ENCODE data around the gene LIPC.

The LIPC gene

GRCh38 chr15:58431221-58432149 is at the start of gene LIPC:
Gene LIPC (plus strand): TSS chr15:58431991. CDS start chr15:58432033, 42 bp downstream.
- no peak within 1 kb of the TSS for H3K4me3 ChIP-seq (ENCODE audit: low read depth, low read length)

DNA sequence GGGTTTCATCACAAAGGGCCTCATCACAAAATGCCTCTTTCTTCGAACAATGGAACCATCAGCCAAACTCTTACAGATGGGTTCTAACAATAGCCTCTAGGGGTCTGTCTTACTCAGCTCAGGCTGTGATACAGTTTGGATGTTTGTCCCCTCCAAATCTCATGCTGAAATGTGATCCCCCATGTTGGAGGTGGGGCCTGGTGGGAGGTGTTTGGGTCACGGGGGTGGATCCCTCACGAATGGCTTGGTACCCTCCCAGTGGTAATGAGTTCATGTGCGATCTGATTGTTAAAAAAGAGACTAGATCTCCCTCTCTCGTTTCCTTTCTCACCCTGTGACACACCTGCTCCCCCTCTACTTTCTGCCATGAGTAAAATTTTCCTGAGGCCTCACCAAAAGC is 47.9 kb upstream of the LIPC start:
- TF ChIP-seq, protein P1, sequence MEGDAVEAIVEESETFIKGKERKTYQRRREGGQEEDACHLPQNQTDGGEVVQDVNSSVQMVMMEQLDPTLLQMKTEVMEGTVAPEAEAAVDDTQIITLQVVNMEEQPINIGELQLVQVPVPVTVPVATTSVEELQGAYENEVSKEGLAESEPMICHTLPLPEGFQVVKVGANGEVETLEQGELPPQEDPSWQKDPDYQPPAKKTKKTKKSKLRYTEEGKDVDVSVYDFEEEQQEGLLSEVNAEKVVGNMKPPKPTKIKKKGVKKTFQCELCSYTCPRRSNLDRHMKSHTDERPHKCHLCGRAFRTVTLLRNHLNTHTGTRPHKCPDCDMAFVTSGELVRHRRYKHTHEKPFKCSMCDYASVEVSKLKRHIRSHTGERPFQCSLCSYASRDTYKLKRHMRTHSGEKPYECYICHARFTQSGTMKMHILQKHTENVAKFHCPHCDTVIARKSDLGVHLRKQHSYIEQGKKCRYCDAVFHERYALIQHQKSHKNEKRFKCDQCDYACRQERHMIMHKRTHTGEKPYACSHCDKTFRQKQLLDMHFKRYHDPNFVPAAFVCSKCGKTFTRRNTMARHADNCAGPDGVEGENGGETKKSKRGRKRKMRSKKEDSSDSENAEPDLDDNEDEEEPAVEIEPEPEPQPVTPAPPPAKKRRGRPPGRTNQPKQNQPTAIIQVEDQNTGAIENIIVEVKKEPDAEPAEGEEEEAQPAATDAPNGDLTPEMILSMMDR (IDR thresholded peaks at IDR 0.05; ENCODE audit: borderline replicate concordance, insufficient read depth, low read depth, low read length) = no peak
- no peak overlapping the region for H3K4me3 ChIP-seq (ENCODE audit: low read depth, low read length)

More at GRCh38 chr15:58431221-58432149, at the start of gene LIPC:
- TF ChIP-seq, protein P1 (IDR thresholded peaks at IDR 0.05; ENCODE audit: borderline replicate concordance, insufficient read depth, low read depth, low read length) = no peak

GRCh38 chr15:58384667-58385066 is 47.1 kb upstream of the LIPC start:
- TF ChIP-seq, protein P1 (IDR thresholded peaks at IDR 0.05; ENCODE audit: borderline replicate concordance, insufficient read depth, low read depth, low read length) = no peak
- H3K4me3 ChIP-seq (ENCODE audit: low read depth, low read length) = no peak overlapping the region

DNA sequence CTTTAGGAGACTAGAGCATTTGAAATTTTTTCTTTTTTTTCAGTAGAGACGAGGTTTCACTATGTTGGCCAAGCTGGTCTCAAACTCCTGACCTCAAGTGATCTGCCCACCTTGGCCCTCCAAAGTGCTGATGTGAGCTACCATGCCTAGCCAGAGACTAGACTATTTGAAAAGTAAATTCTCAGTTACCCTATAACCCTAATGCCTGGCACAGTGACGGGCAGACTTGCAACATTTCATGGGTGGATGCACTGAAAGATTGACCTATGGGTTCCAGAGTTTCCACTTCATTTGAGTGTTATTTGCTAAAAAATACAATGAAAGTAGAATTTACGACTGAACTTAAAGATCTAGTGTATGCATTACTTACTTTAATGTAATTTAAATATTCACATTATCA is 45.7 kb upstream of the LIPC start:
- H3K4me3 ChIP-seq (ENCODE audit: low read depth, low read length) = no peak overlapping the region
- TF ChIP-seq, protein P1 (IDR thresholded peaks at IDR 0.05; ENCODE audit: borderline replicate concordance, insufficient read depth, low read depth, low read length) = no peak

DNA sequence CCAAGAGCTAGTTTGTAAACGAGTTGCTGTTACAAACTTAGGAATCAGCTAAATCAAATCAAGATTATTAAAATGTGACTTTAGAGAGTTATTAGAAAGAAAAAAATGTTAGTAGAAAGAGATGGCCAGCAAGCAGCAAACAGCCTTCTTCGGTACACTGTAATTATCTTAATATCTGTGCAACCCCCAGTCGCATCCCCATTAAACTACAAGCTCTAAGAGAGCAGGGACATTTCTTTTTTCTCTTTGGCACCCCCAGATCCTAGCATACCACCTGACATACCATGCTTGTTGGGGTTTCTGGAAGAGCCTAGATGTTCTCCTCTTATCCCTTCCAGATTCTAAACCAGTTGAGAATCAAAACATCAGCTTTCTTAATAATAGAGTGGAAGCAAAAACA is 45.1 kb upstream of the LIPC start:
- no peak overlapping the region for H3K4me3 ChIP-seq (ENCODE audit: low read depth, low read length)
- TF ChIP-seq, protein P1 (IDR thresholded peaks at IDR 0.05; ENCODE audit: borderline replicate concordance, insufficient read depth, low read depth, low read length) = no peak

GRCh38 chr15:58387130-58387529 is 44.7 kb upstream of the LIPC start:
- H3K4me3 ChIP-seq (ENCODE audit: low read depth, low read length) = no peak overlapping the region
- TF ChIP-seq, protein P1 (IDR thresholded peaks at IDR 0.05; ENCODE audit: borderline replicate concordance, insufficient read depth, low read depth, low read length) = no peak

- no peak overlapping the region for H3K4me3 ChIP-seq (ENCODE audit: low read depth, low read length)
- TF ChIP-seq, protein P1 (IDR thresholded peaks at IDR 0.05; ENCODE audit: borderline replicate concordance, insufficient read depth, low read depth, low read length) = no peak
Measured at GRCh38 chr15:58388211-58388610, 43.6 kb upstream of the LIPC start.
